ENCODE data around the gene NTSR1. TPM values are rescaled to one million over a fixed set of nuclear protein-coding genes. Genes with fewer than 3 reads are reported as not detected.
A peak's percentile ranks its signal among the peaks of the same experiment; 100 is the strongest.

The NTSR1 gene
- total RNA-seq, 4 donors from 2014 or later: 0.06 to 0.09 TPM; not detected in 2

DNA sequence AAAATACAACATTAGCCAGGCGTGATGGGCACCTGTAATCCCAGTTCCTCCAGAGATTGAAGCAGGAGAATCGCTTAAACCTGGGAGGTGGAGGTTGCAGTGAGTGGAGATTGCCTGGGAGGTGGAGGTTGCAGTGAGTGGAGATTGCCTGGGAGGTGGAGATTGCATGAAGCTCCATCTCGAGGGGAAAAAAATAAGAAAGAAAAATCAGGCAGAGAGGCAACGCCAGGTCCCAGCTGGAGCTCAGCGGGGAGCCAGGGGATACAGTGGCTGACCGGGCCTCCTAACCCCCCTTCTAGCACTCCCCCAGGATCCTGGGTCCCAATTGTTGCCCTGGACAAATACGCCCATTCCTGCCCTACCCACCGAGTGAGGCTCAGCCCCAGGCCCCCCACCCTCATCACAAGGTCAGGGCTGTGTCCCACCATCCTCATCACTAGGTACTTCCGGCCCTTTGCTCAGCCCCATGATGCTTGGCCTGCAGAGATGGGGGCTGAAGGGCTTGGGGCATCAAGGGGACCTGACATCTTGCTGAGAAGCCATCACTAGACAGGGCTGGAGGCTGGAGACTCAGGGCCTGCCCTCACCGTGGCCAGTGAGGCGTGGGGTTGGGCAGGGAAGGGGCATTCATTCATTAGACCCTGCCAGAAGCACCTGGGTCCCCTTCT lies 97.9 kb downstream of the NTSR1 start:
- no peaks in the 10 kb centered on the region for H3K9me3 ChIP-seq
- WGBS, 2 donors: 55 to 66% methylated on average over 7 of the region's 11 CpGs
- H3K36me3 ChIP-seq: peaks cover 27 to 55% (median 30%) of the 10 kb centered on the region in 3 donors
- H3K27ac ChIP-seq: peak overlapping the region in 2 of 4 donors; percentile 92 to 94
- intact Hi-C loops (cut with DNase I): no loop called here
- DNase-seq: no peak
- peaks cover 29 to 47% (median 31%) of the 10 kb centered on the region in 3 donors for H3K4me1 ChIP-seq
- TF ChIP-seq CTCF (IDR thresholded peaks at IDR 0.05): no peak
- no peak for TF ChIP-seq POLR2A (IDR thresholded peaks at IDR 0.05)
- H3K27me3 ChIP-seq: no peaks in the 10 kb centered on the region
- H3K4me3 ChIP-seq: peak overlapping the region in 3 of 4 donors; percentile 71 to 100 (median 100)

GRCh38 chr20:62807444-62808210 lies 99.0 kb downstream of the NTSR1 start:
- Histone ChIP-seq H3K4me3 (no peak overlapping the region), H3K27me3 (no peaks in the 10 kb centered on the region), H3K27ac (no peak overlapping the region), H3K4me1 (peaks cover 29 to 41% (median 31%) of the 10 kb centered on the region in 3 donors), H3K36me3 (peaks cover 38 to 64% (median 40%) of the 10 kb centered on the region in 3 donors), H3K9me3 (no peaks in the 10 kb centered on the region)
- TF ChIP-seq POLR2A (IDR thresholded peaks at IDR 0.05): no peak
- no peak for TF ChIP-seq CTCF (IDR thresholded peaks at IDR 0.05)
- DNase-seq: no peak
- intact Hi-C loops (cut with DNase I): no loop called here
- 74 to 78% methylated on average over 7 to 16 of the region's 23 CpGs for WGBS, 2 donors

GRCh38 chr20:62808211-62808865 lies 99.7 kb downstream of the NTSR1 start:
- Histone ChIP-seq H3K36me3 (peaks cover 41 to 71% (median 42%) of the 10 kb centered on the region in 3 donors), H3K27me3 (no peaks in the 10 kb centered on the region), H3K4me3 (no peak overlapping the region), H3K4me1 (peaks cover 29 to 40% (median 31%) of the 10 kb centered on the region in 3 donors), H3K9me3 (no peaks in the 10 kb centered on the region), H3K27ac (no peak overlapping the region)
- 38 to 63% methylated on average over 8 to 17 of the region's 21 CpGs for WGBS, 2 donors
- no peak for DNase-seq
- intact Hi-C loops (cut with DNase I): no loop called here
- peak; percentile 79 to 93 (median 86) for TF ChIP-seq CTCF (IDR thresholded peaks at IDR 0.05)
- no peak for TF ChIP-seq POLR2A (IDR thresholded peaks at IDR 0.05)

GRCh38 chr20:62809530-62810428 lies 101.1 kb downstream of the NTSR1 start:
- DNase-seq: no peak
- H3K27ac ChIP-seq: no peak overlapping the region
- 87 to 98% methylated on average over 5 to 9 of the region's 24 CpGs for WGBS, 2 donors
- no peak overlapping the region for H3K4me3 ChIP-seq
- intact Hi-C loops (cut with DNase I): no loop called here
- peaks cover 24 to 36% (median 31%) of the 10 kb centered on the region in 3 donors for H3K4me1 ChIP-seq
- no peaks in the 10 kb centered on the region for H3K9me3 ChIP-seq
- TF ChIP-seq POLR2A (IDR thresholded peaks at IDR 0.05) (no peak), CTCF (IDR thresholded peaks at IDR 0.05) (no peak)
- H3K36me3 ChIP-seq: peaks cover 41 to 80% (median 50%) of the 10 kb centered on the region in 3 donors
- H3K27me3 ChIP-seq: peaks cover 0 to 8% (median 0%) of the 10 kb centered on the region in 4 donors
